Eye (tissue), 1 donor: ENCODE measurements around the gene ZNRD2.
"Not testable (repeated sequence)": the region's sequence is repeated elsewhere in the genome, so short reads cannot be mapped to it uniquely, and the experiment has no call there.

Experiments used
- DNase-seq: peaks from one replicate; pipeline ENCODE4 v3.0.0-alpha.2; 2015

ZNRD2 gene

GRCh38 chr11:65569973-65570918 lies at the start of gene ZNRD2:
Gene ZNRD2, plus strand, starts transcription at chr11:65570477. Its CDS starts 15 bp downstream, at chr11:65570492.
- peak; percentile 98 for DNase-seq

- DNase-seq, result not testable (repeated sequence)
Measured at GRCh38 chr11:65521777-65522521, 48.3 kb upstream of the ZNRD2 start.

- not testable (repeated sequence) for DNase-seq
Measured at GRCh38 chr11:65522718-65523630, 47.3 kb upstream of the ZNRD2 start.

- DNase-seq, result not testable (repeated sequence)
Measured at GRCh38 chr11:65523631-65523968, 46.7 kb upstream of the ZNRD2 start.

- peak; percentile 79 for DNase-seq
Measured at GRCh38 chr11:65524014-65524740, 46.1 kb upstream of the ZNRD2 start.

- peak; percentile 90 for DNase-seq
Measured at GRCh38 chr11:65524741-65525545, 45.3 kb upstream of the ZNRD2 start, which contains the start of gene SCYL1. Gene SCYL1, plus strand, starts transcription at chr11:65525083. Its CDS starts 71 bp downstream, at chr11:65525154.

GRCh38 chr11:65525546-65526480 lies 44.5 kb upstream of the ZNRD2 start:
- no peak for DNase-seq

GRCh38 chr11:65526744-65527143 lies 43.5 kb upstream of the ZNRD2 start:
- DNase-seq, result no peak

- no peak for DNase-seq
Measured at GRCh38 chr11:65528819-65529350, 41.4 kb upstream of the ZNRD2 start.

- DNase-seq, result no peak
Measured at GRCh38 chr11:65529475-65530156, 40.7 kb upstream of the ZNRD2 start.

- DNase-seq, result no peak
Measured at GRCh38 chr11:65530157-65530496, 40.1 kb upstream of the ZNRD2 start.

GRCh38 chr11:65532388-65533064 lies 37.8 kb upstream of the ZNRD2 start:
- DNase-seq, result no peak

- DNase-seq, result no peak
Measured at GRCh38 chr11:65535102-65535501, 35.2 kb upstream of the ZNRD2 start.

GRCh38 chr11:65536412-65537295 lies 33.6 kb upstream of the ZNRD2 start:
- no peak for DNase-seq

GRCh38 chr11:65537296-65537597 lies 33.0 kb upstream of the ZNRD2 start:
- no peak for DNase-seq

GRCh38 chr11:65537620-65538231 lies 32.6 kb upstream of the ZNRD2 start:
- DNase-seq, result no peak

- no peak for DNase-seq
Measured at GRCh38 chr11:65538232-65538914, 31.9 kb upstream of the ZNRD2 start.
